Fibroblast of skin of right biceps (primary cell): ENCODE data around the gene MAP3K20.
A peak's percentile ranks its signal among the peaks of the same experiment; 100 is the strongest.
"Not testable (repeated sequence)": the region's sequence is repeated elsewhere in the genome, so short reads cannot be mapped to it uniquely, and the experiment has no call there.

Source experiments
- DNase-seq: peaks from one replicate; pipeline ENCODE4 v3.0.0-alpha.2; 2013

The MAP3K20 gene

GRCh38 chr2:173128132-173128531, 52.5 kb downstream of the MAP3K20 start:
- DNase-seq = not testable (repeated sequence)

GRCh38 chr2:173130496-173131465, 55.1 kb downstream of the MAP3K20 start:
- peak; percentile 41 for DNase-seq

- DNase-seq = no peak
These were observed 56.9 kb downstream of the MAP3K20 start for GRCh38 chr2:173132531-173132930.

GRCh38 chr2:173134703-173135102, 59.1 kb downstream of the MAP3K20 start:
- no peak for DNase-seq

- DNase-seq = no peak
These were observed 60.4 kb downstream of the MAP3K20 start for GRCh38 chr2:173136067-173136466.

GRCh38 chr2:173136599-173136998, 61.0 kb downstream of the MAP3K20 start:
- no peak for DNase-seq

GRCh38 chr2:173137610-173138009, 62.0 kb downstream of the MAP3K20 start:
- DNase-seq = no peak

- DNase-seq = no peak
These were observed 63.3 kb downstream of the MAP3K20 start for GRCh38 chr2:173138962-173139361.

GRCh38 chr2:173141666-173142065, 66.0 kb downstream of the MAP3K20 start:
- DNase-seq = no peak

- DNase-seq = no peak
These were observed 69.8 kb downstream of the MAP3K20 start for GRCh38 chr2:173145454-173145853.

- DNase-seq = peak; percentile 64
These were observed 70.9 kb downstream of the MAP3K20 start for GRCh38 chr2:173146590-173146989.

- DNase-seq = peak; percentile 77
These were observed 72.9 kb downstream of the MAP3K20 start for GRCh38 chr2:173148520-173148919.

- DNase-seq = no peak
These were observed 73.8 kb downstream of the MAP3K20 start for GRCh38 chr2:173149491-173149890.

- peak; percentile 76 for DNase-seq
These were observed 74.4 kb downstream of the MAP3K20 start for GRCh38 chr2:173150087-173150486.

- peak; percentile 23 for DNase-seq
These were observed 75.3 kb downstream of the MAP3K20 start for GRCh38 chr2:173150963-173151362.

- peak; percentile 95 for DNase-seq
These were observed 76.2 kb downstream of the MAP3K20 start for GRCh38 chr2:173151671-173152401.

GRCh38 chr2:173153301-173153885, 77.7 kb downstream of the MAP3K20 start:
- DNase-seq = peak; percentile 26

GRCh38 chr2:173157676-173158293, 82.1 kb downstream of the MAP3K20 start:
- DNase-seq = no peak

GRCh38 chr2:173159791-173160463, 84.3 kb downstream of the MAP3K20 start:
- peak; percentile 98 for DNase-seq

- DNase-seq = no peak
These were observed 85.0 kb downstream of the MAP3K20 start for GRCh38 chr2:173160618-173161017.

GRCh38 chr2:173161040-173161439, 85.4 kb downstream of the MAP3K20 start:
- no peak for DNase-seq

- no peak for DNase-seq
These were observed 85.9 kb downstream of the MAP3K20 start for GRCh38 chr2:173161507-173161906.
